ENCODE measurements around the gene ZNF277.

Gene ZNF277

DNA sequence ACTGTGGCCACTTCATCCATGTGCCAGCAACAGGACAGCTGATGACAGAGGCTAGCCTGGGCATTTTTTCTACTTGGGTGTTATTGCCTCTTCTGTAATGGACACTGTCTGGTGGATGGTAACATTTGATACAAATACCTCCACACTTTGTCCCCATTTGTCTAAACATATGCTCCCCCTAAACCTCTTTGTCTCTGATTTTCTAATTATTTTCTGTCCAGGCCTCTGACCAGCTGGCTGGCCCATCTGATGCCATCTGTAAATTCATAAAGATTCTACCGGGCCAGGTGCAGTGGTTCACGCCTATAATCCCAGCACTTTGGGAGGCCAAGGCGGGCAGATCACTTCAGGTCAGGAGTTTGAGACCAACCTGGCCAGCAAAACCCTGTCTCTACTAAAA, 159.1 kb downstream of the ZNF277 start:
- DNase-seq (ENCODE audit: low read depth) = no peak

DNA sequence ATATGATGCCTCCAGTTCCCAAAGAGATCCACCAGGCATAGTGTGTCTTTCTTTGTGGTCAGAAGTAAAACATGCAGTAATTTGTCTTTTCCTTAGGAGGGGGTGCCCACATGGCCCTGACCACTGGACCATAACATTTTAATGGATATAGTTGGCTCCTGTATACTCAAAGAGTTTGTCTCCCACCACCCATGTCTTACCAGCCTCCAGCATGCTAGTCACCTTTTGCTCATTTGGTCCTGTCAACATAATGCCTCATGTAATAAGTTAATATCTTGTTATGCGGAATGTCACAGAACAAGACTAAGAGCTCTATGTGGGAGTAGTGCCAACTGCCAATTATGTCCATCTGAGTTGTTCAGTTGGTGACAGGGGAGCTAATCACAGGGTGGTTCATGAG, 160.4 kb downstream of the ZNF277 start:
- DNase-seq (ENCODE audit: low read depth) = no peak
- TF ChIP-seq, protein P1, sequence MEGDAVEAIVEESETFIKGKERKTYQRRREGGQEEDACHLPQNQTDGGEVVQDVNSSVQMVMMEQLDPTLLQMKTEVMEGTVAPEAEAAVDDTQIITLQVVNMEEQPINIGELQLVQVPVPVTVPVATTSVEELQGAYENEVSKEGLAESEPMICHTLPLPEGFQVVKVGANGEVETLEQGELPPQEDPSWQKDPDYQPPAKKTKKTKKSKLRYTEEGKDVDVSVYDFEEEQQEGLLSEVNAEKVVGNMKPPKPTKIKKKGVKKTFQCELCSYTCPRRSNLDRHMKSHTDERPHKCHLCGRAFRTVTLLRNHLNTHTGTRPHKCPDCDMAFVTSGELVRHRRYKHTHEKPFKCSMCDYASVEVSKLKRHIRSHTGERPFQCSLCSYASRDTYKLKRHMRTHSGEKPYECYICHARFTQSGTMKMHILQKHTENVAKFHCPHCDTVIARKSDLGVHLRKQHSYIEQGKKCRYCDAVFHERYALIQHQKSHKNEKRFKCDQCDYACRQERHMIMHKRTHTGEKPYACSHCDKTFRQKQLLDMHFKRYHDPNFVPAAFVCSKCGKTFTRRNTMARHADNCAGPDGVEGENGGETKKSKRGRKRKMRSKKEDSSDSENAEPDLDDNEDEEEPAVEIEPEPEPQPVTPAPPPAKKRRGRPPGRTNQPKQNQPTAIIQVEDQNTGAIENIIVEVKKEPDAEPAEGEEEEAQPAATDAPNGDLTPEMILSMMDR (IDR thresholded peaks at IDR 0.05; ENCODE audit: low read depth, low read length) = no peak
- TF ChIP-seq MYC (IDR thresholded peaks at IDR 0.05; ENCODE audit: low read depth, low read length) (no peak), POLR2A (IDR thresholded peaks at IDR 0.05; ENCODE audit: extremely low read depth, insufficient read length) (no peak)
- TF ChIP-seq, protein P2, sequence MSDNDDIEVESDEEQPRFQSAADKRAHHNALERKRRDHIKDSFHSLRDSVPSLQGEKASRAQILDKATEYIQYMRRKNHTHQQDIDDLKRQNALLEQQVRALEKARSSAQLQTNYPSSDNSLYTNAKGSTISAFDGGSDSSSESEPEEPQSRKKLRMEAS (IDR thresholded peaks at IDR 0.05; ENCODE audit: low read depth, low read length) = no peak
- H3K4me3 ChIP-seq (ENCODE audit: low read depth, low read length) = no peak overlapping the region

More for the DNA sequence above, 159.1 kb downstream of the ZNF277 start:
- TF ChIP-seq, protein P2 (IDR thresholded peaks at IDR 0.05; ENCODE audit: low read depth, low read length) = no peak
- TF ChIP-seq POLR2A (IDR thresholded peaks at IDR 0.05; ENCODE audit: extremely low read depth, insufficient read length) (no peak), MYC (IDR thresholded peaks at IDR 0.05; ENCODE audit: low read depth, low read length) (no peak)
- TF ChIP-seq, protein P1 (IDR thresholded peaks at IDR 0.05; ENCODE audit: low read depth, low read length) = no peak
- no peak overlapping the region for H3K4me3 ChIP-seq (ENCODE audit: low read depth, low read length)

DNA sequence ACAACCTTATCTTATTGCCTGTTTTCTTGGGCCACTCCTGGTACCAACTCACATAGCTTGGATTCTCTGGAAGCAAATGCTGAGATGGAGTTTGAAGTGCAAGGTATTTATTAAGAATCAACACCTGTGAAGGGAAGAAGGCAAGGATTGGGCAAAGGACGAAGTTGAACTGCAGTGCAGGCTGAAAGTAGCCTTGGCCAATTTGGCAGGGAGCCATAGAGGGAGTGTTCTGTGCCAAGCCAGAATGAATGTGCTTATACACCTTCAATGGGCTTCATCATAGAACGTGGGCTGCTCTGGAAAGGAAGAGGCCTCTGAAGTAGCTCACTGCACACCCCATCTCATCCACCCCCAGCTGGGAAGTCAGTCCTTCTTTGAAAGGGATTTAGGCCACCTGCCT, 163.9 kb downstream of the ZNF277 start:
- no peak overlapping the region for H3K4me3 ChIP-seq (ENCODE audit: low read depth, low read length)
- no peak for TF ChIP-seq POLR2A (IDR thresholded peaks at IDR 0.05; ENCODE audit: extremely low read depth, insufficient read length)
- no peak for TF ChIP-seq MYC (IDR thresholded peaks at IDR 0.05; ENCODE audit: low read depth, low read length)
- TF ChIP-seq, protein P2 (IDR thresholded peaks at IDR 0.05; ENCODE audit: low read depth, low read length) = no peak
- TF ChIP-seq, protein P1 (IDR thresholded peaks at IDR 0.05; ENCODE audit: low read depth, low read length) = no peak
- no peak for DNase-seq (ENCODE audit: low read depth)

DNA sequence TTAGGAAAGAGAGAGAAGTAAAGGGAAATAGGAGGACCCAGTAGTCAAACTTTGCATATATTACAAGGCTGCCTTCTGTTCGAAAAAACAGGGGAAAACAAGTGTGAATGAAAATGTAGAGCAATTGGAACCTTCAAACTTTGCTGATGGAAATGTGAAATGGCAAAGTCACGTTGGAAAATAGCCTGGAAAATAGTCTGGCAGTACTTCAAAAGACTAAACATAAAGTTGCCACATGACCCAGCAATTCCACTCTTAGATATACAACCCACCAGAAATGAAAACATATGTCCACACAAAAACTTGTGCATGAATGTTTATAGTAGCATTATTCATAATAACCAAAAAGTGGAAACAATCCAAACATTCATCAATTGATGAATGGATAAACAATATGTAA, 165.2 kb downstream of the ZNF277 start:
- no peak for TF ChIP-seq POLR2A (IDR thresholded peaks at IDR 0.05; ENCODE audit: extremely low read depth, insufficient read length)
- no peak for TF ChIP-seq MYC (IDR thresholded peaks at IDR 0.05; ENCODE audit: low read depth, low read length)
- TF ChIP-seq, protein P1 (IDR thresholded peaks at IDR 0.05; ENCODE audit: low read depth, low read length) = no peak
- TF ChIP-seq, protein P2 (IDR thresholded peaks at IDR 0.05; ENCODE audit: low read depth, low read length) = no peak
- H3K4me3 ChIP-seq (ENCODE audit: low read depth, low read length) = no peak overlapping the region
- DNase-seq (ENCODE audit: low read depth) = no peak

DNA sequence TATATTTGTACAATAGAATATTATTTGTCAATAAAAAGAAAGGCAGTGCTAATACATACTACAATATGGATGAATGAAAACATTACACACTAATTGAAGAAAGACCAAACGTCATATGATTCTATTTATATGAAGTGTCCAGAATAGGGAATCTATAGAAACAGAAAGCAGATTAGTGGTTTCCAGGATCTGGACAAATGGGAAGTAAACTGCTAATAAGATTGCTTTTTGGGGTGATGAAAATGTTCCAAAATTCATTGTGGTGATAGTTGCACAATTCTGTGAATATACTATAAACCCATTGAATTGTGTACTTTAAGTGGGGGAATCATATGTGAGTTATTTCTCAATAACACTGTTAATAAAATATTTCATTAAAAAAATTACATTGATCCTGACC, 165.6 kb downstream of the ZNF277 start:
- TF ChIP-seq POLR2A (IDR thresholded peaks at IDR 0.05; ENCODE audit: extremely low read depth, insufficient read length) (no peak), MYC (IDR thresholded peaks at IDR 0.05; ENCODE audit: low read depth, low read length) (no peak)
- TF ChIP-seq, protein P2 (IDR thresholded peaks at IDR 0.05; ENCODE audit: low read depth, low read length) = no peak
- TF ChIP-seq, protein P1 (IDR thresholded peaks at IDR 0.05; ENCODE audit: low read depth, low read length) = no peak
- no peak overlapping the region for H3K4me3 ChIP-seq (ENCODE audit: low read depth, low read length)
- no peak for DNase-seq (ENCODE audit: low read depth)
